A673 (cell line): ENCODE data around the gene TMEM44.

Experiments
- EZH2 ChIP-seq: fragments of 200-600 bp; sonication (generic); IDR thresholded peaks from 2 replicates; pipeline ENCODE4 v1.6.1; 2017; ENCODE audit warnings: borderline replicate concordance, low read depth, mild to moderate bottlenecking, mixed read lengths, antibody characterized with exemption, low read length; ENCODE audit not compliant: poor library complexity, severe bottlenecking
- TF ChIP-seq, protein P1 (sequence below): fragments of 300-800, 200-600 bp; sonication (generic); conservative IDR thresholded peaks from 2 replicates; pipeline ENCODE4 v1.5.1; 2017; ENCODE audit warnings: low read depth, mild to moderate bottlenecking, antibody characterized with exemption, low read length, moderate library complexity, mixed read lengths

DNA sequence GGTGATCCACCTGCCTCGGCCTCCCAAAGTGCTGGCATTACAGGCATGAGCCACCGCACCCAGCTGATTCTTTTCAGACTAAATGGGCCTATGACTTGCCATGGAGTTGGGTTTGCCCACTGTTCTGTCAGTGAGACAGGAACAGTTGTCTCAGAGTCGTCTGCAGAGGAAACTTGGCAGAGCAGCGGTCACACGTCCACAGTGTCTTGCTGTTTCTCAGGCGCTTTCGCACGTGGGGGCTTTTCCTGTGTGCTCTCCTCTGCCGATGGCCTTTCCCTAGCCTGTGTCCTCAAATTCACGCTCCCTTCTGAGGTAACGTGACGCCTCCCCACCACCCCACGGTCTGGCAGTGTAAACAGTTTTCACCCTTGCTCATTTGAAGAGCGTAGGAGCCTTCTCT, 11.3 kb downstream of the TMEM44 start:
- TF ChIP-seq, protein P1, sequence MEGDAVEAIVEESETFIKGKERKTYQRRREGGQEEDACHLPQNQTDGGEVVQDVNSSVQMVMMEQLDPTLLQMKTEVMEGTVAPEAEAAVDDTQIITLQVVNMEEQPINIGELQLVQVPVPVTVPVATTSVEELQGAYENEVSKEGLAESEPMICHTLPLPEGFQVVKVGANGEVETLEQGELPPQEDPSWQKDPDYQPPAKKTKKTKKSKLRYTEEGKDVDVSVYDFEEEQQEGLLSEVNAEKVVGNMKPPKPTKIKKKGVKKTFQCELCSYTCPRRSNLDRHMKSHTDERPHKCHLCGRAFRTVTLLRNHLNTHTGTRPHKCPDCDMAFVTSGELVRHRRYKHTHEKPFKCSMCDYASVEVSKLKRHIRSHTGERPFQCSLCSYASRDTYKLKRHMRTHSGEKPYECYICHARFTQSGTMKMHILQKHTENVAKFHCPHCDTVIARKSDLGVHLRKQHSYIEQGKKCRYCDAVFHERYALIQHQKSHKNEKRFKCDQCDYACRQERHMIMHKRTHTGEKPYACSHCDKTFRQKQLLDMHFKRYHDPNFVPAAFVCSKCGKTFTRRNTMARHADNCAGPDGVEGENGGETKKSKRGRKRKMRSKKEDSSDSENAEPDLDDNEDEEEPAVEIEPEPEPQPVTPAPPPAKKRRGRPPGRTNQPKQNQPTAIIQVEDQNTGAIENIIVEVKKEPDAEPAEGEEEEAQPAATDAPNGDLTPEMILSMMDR, result no peak
- no peak for TF ChIP-seq EZH2
